SU-DHL-6 (cell line): ENCODE data around the gene HSP90AB1.

Experiments
- CTCF ChIP-seq: fragments of 200-600 bp; sonication (generic); IDR thresholded peaks from one replicate; pipeline ENCODE4 v1.5.1; 2017; ENCODE audit warnings: antibody characterized with exemption, mild to moderate bottlenecking, low read length, moderate library complexity; ENCODE audit not compliant: insufficient read depth, poor library complexity, severe bottlenecking
- EZH2phosphoT487 ChIP-seq: fragments of 200-600 bp; sonication (generic), shearing (Covaris generic); conservative IDR thresholded peaks from 2 replicates; pipeline ENCODE4 v1.6.1; 2018; ENCODE audit warnings: mild to moderate bottlenecking, antibody characterized with exemption, low read length, moderate library complexity, mixed read lengths

DNA sequence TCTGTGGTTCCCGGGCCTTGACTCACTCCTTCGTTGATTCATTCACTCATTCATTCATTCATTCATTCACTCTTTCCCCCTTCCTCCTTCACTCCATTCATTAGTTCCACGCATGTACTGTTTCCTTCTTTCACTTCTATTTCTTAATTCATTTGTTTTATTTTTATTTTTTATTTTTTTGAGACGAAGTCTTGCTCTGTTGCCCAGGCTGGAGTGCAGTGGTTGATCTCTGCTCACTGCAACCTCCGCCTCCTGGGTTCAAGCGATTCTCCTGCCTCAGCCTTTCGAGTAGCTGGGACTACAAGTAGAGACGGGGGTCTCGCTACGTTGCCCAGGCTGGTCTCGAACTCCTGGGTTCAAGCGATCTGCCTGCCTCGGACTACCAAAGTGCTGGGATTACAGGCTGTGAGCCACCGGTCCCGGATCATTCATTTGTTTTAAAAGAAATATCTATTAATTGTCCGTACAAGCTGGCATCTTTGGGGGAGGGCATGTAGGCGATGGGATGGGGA is 18.9 kb downstream of the HSP90AB1 start:
- TF ChIP-seq CTCF, result no peak
- TF ChIP-seq EZH2phosphoT487, result no peak
